Measurements from ENCODE around the gene BOD1L1. TPM values are rescaled to one million over a fixed set of nuclear protein-coding genes. Genes with fewer than 3 reads are reported as not detected.

BOD1L1 gene
- total RNA-seq, 1 donor, result 27.5 TPM

DNA sequence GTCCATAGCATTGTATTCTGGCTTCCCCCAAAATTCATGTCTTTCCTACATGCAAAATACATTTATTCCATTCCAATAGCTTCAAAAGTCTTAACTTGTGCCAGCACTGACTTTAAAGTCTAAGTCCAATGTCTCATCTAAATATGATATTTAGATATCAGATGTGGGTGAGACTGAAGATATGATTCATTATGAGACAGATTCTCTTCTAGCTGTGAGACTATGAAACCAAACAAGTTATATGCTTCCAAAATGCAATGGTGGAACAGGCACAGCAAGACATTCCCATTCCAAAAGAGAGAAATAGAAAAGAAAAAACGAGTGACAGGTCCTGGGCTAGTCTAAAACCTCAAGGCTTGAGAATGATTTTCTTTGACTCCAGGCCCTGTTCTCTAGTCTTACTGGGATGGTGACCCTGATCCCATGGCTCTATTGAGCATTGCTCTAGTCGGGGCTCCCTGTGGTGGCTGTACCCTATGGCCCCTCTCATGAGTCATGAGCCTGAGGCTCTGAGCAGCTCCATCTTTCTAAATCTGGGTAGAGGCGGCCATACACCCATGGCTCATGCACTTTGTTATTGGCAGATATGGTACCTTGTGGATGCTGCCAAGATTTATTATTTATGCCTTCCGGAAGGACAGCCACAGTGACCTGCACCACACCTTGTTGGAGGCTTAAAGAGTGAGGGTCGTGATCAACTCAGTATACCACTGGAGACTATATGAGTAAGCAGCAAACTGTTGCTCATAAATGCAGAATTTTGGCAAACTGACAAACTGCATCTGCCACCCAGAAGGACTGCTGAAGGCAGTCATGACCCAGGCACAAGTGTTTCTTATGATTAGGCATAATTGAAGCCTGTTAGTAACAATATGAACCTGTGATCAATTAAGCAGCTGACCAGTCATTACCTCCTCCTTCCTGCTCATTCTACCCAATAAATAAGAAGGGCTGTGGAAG lies 38.5 kb upstream of the BOD1L1 start:
- H3K4me3 ChIP-seq (ENCODE audit: insufficient read depth, low read length), result no peak overlapping the region
- H2AFZ ChIP-seq (ENCODE audit: low read length), result peak overlapping the region; percentile 57
- no peaks in the 10 kb centered on the region for H3K36me3 ChIP-seq (ENCODE audit: insufficient read depth, low read length)
- peak overlapping the region; percentile 13 for H3K27ac ChIP-seq (ENCODE audit: low read depth, low read length)
- peaks cover 15% of the 10 kb centered on the region for H3K4me1 ChIP-seq (ENCODE audit: insufficient read depth, low read length)
- H3K4me2 ChIP-seq (ENCODE audit: insufficient read depth, low read length), result peak overlapping the region; percentile 58
- DNase-seq (ENCODE audit: insufficient read length, low spot score, missing footprints), result peak; percentile 57
- H4K20me1 ChIP-seq (ENCODE audit: insufficient read depth, low read length), result no peaks in the 10 kb centered on the region
- H3K27me3 ChIP-seq (ENCODE audit: insufficient read depth, low read length), result no peaks in the 10 kb centered on the region
- TF ChIP-seq, protein P1, sequence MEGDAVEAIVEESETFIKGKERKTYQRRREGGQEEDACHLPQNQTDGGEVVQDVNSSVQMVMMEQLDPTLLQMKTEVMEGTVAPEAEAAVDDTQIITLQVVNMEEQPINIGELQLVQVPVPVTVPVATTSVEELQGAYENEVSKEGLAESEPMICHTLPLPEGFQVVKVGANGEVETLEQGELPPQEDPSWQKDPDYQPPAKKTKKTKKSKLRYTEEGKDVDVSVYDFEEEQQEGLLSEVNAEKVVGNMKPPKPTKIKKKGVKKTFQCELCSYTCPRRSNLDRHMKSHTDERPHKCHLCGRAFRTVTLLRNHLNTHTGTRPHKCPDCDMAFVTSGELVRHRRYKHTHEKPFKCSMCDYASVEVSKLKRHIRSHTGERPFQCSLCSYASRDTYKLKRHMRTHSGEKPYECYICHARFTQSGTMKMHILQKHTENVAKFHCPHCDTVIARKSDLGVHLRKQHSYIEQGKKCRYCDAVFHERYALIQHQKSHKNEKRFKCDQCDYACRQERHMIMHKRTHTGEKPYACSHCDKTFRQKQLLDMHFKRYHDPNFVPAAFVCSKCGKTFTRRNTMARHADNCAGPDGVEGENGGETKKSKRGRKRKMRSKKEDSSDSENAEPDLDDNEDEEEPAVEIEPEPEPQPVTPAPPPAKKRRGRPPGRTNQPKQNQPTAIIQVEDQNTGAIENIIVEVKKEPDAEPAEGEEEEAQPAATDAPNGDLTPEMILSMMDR (IDR thresholded peaks at IDR 0.05; ENCODE audit: extremely low read depth, low read depth, low read length), result no peak
- H3K79me2 ChIP-seq (ENCODE audit: insufficient read depth, low read length), result no peaks in the 10 kb centered on the region
- H3K9me3 ChIP-seq (ENCODE audit: low read depth, low read length), result no peaks in the 10 kb centered on the region

DNA sequence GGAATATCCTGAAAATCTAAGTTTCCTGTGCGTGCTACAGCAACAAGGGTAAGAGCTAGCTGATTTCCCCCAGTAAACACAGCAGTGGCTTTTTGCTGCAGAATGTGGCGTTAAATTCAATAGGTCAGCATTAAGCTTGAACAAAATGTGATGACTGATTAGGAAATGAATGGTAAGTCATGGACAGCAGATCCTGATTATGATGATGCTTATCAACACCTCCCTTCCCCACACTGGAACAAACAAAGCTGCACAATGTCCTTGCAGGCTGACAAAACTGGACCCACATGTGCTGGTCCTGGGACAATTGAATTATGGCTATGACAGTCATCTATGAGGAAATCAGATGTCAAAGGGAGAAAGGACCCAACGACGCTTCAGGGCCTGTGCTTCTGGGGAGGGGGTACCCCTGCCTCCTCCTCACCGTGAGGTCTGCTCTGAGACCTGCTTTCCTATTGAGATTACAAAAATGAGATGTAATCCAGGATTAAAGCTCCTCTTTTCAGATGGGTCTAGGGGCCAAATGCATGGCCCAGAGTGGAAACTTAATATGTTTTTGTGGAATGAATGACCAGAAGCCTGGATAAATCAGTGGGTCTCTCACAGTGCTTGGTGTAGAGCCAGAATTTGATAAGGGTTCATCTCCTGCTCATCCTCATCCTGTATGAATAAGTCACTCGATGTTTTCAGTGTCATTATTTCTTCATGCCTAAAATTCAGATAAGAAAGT lies 32.0 kb upstream of the BOD1L1 start:
- peaks cover 7% of the 10 kb centered on the region for H3K4me1 ChIP-seq (ENCODE audit: insufficient read depth, low read length)
- H3K4me2 ChIP-seq (ENCODE audit: insufficient read depth, low read length), result no peak overlapping the region
- no peak for DNase-seq (ENCODE audit: insufficient read length, low spot score, missing footprints)
- TF ChIP-seq, protein P1 (IDR thresholded peaks at IDR 0.05; ENCODE audit: extremely low read depth, low read depth, low read length), result no peak
- no peak overlapping the region for H2AFZ ChIP-seq (ENCODE audit: low read length)
- no peaks in the 10 kb centered on the region for H3K79me2 ChIP-seq (ENCODE audit: insufficient read depth, low read length)
- H3K27me3 ChIP-seq (ENCODE audit: insufficient read depth, low read length), result no peaks in the 10 kb centered on the region
- no peak overlapping the region for H3K4me3 ChIP-seq (ENCODE audit: insufficient read depth, low read length)
- no peaks in the 10 kb centered on the region for H4K20me1 ChIP-seq (ENCODE audit: insufficient read depth, low read length)
- H3K27ac ChIP-seq (ENCODE audit: low read depth, low read length), result no peak overlapping the region
- no peaks in the 10 kb centered on the region for H3K9me3 ChIP-seq (ENCODE audit: low read depth, low read length)
- no peaks in the 10 kb centered on the region for H3K36me3 ChIP-seq (ENCODE audit: insufficient read depth, low read length)

DNA sequence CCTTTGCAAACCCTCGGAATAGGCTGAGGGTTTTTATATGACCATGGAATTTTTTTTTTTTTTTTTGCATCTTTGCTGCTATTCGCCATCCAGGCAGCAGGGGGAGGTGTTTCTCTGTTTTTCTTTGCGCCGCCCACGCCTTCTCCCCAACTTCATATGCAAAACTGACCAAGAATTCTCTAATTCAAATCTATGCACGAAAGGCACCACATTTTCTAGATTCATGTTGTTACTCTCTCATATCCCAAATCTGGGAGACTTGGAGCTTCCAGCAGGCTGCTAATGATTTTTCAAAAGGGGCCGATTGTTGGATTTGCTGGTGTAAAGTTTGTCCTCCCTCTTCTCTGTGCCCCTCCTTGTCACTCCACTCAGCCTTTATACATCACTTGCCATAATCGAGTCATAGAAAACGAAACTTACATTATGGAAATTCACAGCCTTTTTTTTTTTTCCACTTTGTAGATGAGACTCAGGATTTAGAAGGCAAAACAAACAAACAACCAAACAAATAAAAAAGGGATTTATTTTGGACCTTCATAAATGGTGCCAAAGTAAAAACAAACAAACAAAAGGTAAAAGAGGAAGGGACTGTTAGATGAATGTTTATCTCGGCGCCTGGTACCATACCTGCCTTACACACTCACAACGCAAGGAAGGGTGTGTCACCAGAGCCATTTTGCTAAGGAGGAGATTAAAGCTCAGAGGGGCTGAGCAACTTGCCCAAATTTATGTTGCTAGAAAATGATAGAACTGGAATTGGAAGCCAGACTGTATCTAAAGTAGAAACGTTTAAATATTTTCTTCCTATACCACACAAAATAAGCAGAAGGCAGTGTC lies 29.3 kb upstream of the BOD1L1 start:
- peak; percentile 83 for DNase-seq (ENCODE audit: insufficient read length, low spot score, missing footprints)
- peak overlapping the region; percentile 73 for H3K4me3 ChIP-seq (ENCODE audit: insufficient read depth, low read length)
- peak overlapping the region; percentile 93 for H3K4me2 ChIP-seq (ENCODE audit: insufficient read depth, low read length)
- H2AFZ ChIP-seq (ENCODE audit: low read length), result peak overlapping the region; percentile 76
- TF ChIP-seq, protein P1 (IDR thresholded peaks at IDR 0.05; ENCODE audit: extremely low read depth, low read depth, low read length), result peak; percentile 92
- H3K9me3 ChIP-seq (ENCODE audit: low read depth, low read length), result no peaks in the 10 kb centered on the region
- peaks cover 12% of the 10 kb centered on the region for H3K4me1 ChIP-seq (ENCODE audit: insufficient read depth, low read length)
- H3K27ac ChIP-seq (ENCODE audit: low read depth, low read length), result peak overlapping the region; percentile 93
- no peaks in the 10 kb centered on the region for H3K36me3 ChIP-seq (ENCODE audit: insufficient read depth, low read length)
- no peaks in the 10 kb centered on the region for H3K79me2 ChIP-seq (ENCODE audit: insufficient read depth, low read length)
- no peaks in the 10 kb centered on the region for H4K20me1 ChIP-seq (ENCODE audit: insufficient read depth, low read length)
- no peaks in the 10 kb centered on the region for H3K27me3 ChIP-seq (ENCODE audit: insufficient read depth, low read length)
